CD4-positive, alpha-beta T cell treated with Interleukin-17A for 1 hour (primary cell): ENCODE results near the gene ERF.
A peak's percentile ranks its signal among the peaks of the same experiment; 100 is the strongest.
"Not testable (repeated sequence)": the region's sequence is repeated elsewhere in the genome, so short reads cannot be mapped to it uniquely, and the experiment has no call there.

Experiments
- DNase-seq: peaks from one replicate; pipeline ENCODE4 v3.0.0-alpha.2; 2020

Gene ERF

GRCh38 chr19:42273407-42274064, 18.6 kb upstream of the ERF start:
- DNase-seq: no peak

GRCh38 chr19:42272989-42273406, 18.1 kb upstream of the ERF start:
- DNase-seq: no peak

GRCh38 chr19:42272535-42272897, 17.6 kb upstream of the ERF start:
- DNase-seq: no peak

- no peak for DNase-seq
Measured at GRCh38 chr19:42271861-42272534, 17.1 kb upstream of the ERF start.

GRCh38 chr19:42271045-42271419, 16.1 kb upstream of the ERF start:
- DNase-seq: no peak

GRCh38 chr19:42270346-42271044, 15.6 kb upstream of the ERF start:
- DNase-seq: peak; percentile 88

- DNase-seq: peak; percentile 66
Measured at GRCh38 chr19:42269478-42270345, 14.8 kb upstream of the ERF start.

GRCh38 chr19:42268704-42269477, 14.0 kb upstream of the ERF start, which contains the start of gene CIC:
Gene CIC (plus strand): TSS chr19:42269252. CDS start chr19:42271784, 2,532 bp downstream.
- peak; percentile 100 for DNase-seq

- peak; percentile 100 for DNase-seq
Measured at GRCh38 chr19:42268142-42268703, 13.3 kb upstream of the ERF start.

GRCh38 chr19:42267644-42268141, 12.8 kb upstream of the ERF start:
- DNase-seq: no peak

- not testable (repeated sequence) for DNase-seq
Measured at GRCh38 chr19:42266928-42267603, 12.1 kb upstream of the ERF start.

GRCh38 chr19:42266105-42266504, 11.2 kb upstream of the ERF start:
- DNase-seq: not testable (repeated sequence)

- no peak for DNase-seq
Measured at GRCh38 chr19:42261763-42262162, 6.8 kb upstream of the ERF start.

- DNase-seq: not testable (repeated sequence)
Measured at GRCh38 chr19:42257842-42258241, 2.9 kb upstream of the ERF start.

GRCh38 chr19:42255766-42256745, 1.1 kb upstream of the ERF start:
- no peak for DNase-seq

- peak; percentile 82 for DNase-seq
Measured at GRCh38 chr19:42254089-42254849, 659 bp downstream of the ERF start.

GRCh38 chr19:42253245-42254088, 1.5 kb downstream of the ERF start:
- DNase-seq: peak; percentile 59
